Measurements from ENCODE around the gene RMI1.

Gene RMI1

DNA sequence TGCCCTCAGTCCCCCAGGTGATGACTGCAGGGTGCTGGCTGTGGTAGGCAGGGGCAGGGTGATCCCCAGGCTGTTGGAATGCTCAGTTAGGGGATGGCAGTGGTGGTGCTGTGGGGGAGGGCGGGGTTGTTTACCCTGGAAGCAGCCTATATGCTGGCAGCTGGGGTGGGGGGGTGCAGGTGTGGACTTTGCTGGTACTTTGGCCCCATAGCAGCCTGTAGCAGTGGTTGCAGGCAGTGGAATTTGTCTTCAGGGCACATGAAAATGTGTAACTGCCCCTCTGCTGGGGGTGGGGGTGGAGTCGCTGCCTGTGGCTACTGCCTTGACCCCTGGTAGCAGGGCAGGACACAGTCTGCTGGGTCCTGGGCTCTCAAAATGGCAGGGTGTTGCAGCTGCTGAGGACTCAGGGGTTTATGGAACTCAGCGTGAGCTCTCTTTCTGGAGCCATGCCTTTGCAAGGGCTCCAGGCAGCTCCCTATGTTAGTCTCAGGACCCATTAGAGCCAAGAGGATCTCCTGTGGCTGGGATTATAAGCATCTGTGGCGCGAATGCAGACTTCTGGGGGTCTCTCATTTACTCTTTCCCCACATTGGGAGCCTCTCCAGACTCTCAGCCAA, 65.0 kb downstream of the RMI1 start:
- DNase-seq (ENCODE audit: insufficient read length, low spot score) (no peak), FAIRE-seq (no peak)
- TF ChIP-seq, protein P1, sequence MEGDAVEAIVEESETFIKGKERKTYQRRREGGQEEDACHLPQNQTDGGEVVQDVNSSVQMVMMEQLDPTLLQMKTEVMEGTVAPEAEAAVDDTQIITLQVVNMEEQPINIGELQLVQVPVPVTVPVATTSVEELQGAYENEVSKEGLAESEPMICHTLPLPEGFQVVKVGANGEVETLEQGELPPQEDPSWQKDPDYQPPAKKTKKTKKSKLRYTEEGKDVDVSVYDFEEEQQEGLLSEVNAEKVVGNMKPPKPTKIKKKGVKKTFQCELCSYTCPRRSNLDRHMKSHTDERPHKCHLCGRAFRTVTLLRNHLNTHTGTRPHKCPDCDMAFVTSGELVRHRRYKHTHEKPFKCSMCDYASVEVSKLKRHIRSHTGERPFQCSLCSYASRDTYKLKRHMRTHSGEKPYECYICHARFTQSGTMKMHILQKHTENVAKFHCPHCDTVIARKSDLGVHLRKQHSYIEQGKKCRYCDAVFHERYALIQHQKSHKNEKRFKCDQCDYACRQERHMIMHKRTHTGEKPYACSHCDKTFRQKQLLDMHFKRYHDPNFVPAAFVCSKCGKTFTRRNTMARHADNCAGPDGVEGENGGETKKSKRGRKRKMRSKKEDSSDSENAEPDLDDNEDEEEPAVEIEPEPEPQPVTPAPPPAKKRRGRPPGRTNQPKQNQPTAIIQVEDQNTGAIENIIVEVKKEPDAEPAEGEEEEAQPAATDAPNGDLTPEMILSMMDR (IDR thresholded peaks at IDR 0.05; ENCODE audit: insufficient read depth, missing control alignments), result no peak
